Fibroblast of the conjunctiva (primary cell): ENCODE measurements around the gene RHBDF1.
"Not testable (repeated sequence)": the region's sequence is repeated elsewhere in the genome, so short reads cannot be mapped to it uniquely, and the experiment has no call there.

ENCODE experiments used
- DNase-seq: peaks from one replicate; pipeline ENCODE4 v3.0.0-alpha.2; 2010; ENCODE audit warnings: low read depth

The RHBDF1 gene

DNA sequence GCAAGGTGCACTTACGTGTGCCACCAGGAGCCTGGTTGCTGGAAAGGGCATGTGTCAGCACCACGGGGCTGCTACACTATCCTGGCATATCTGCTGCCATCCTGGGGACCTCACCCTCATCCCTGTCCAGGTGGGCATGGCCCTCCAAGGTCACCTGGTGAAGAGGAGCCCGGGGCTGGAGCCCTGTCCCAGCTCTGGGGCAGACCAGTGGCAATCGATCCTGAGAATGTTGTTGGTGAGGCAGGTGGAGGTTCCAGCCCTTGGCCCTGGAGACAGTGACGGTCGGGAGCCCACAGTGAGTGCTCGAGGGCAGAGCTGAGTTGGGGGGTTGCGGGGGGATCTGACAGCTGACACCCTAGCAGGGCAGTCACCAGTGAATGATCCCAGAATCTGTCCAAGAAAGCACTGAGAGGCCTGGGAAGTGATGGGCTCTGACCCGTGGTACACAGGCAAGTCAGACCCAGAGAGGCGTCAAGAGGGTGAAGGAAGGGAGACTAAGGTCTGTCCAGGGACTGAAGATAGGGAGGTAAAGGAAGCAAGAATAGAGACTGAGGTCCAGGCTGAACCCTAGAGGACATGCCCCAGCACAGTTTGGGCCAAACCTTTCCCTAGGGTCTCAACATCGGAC lies 36.6 kb downstream of the RHBDF1 start:
- no peak for DNase-seq

DNA sequence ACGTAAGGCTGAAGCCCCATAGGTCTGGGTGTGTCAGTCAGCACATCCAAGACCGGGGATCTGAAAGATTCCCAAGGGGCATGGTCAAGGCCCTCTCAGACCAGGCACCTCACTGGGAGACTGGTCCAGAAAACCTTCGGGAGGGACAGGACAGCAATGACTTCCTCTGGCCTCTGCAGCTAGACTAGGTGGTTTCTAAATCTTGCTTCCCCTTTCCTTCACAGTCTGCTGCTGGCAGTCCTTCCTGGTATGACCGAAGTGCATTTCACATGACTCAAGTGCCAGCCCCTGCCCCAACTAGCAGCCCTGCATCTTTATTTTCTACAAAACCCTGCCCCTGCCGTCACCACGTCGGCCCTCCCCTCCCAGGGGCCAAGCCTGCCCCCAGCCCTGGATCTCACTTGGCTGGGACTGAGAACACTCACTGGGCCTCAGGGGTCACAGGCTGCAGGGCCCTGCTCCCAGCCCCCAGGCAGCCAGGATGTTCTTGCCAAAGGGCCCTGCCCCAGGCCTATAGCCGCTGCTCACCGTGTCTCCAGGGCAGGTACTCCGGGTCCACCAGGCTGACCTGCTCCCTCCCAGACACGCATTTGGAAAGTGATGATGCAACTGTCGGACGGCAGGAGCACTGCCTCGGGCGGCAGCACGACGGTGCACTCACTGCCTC lies 37.3 kb downstream of the RHBDF1 start:
- no peak for DNase-seq

DNA sequence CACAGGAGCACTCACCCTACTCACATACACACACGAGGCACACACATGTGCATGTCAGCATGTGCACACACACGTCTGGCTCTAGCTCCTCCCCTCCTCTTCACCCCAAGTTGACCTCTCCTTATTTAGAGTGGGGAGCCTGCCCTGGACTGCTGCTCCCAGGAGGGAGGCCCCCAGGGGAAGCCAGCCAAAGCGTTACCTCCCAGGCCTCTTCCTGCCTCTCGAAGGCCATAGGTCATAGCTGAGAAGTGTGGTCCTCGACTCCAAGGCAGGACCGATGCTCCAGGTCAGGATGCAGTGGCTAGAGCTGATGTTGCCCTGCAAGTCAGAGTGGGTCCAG lies 37.8 kb downstream of the RHBDF1 start:
- DNase-seq = no peak

DNA sequence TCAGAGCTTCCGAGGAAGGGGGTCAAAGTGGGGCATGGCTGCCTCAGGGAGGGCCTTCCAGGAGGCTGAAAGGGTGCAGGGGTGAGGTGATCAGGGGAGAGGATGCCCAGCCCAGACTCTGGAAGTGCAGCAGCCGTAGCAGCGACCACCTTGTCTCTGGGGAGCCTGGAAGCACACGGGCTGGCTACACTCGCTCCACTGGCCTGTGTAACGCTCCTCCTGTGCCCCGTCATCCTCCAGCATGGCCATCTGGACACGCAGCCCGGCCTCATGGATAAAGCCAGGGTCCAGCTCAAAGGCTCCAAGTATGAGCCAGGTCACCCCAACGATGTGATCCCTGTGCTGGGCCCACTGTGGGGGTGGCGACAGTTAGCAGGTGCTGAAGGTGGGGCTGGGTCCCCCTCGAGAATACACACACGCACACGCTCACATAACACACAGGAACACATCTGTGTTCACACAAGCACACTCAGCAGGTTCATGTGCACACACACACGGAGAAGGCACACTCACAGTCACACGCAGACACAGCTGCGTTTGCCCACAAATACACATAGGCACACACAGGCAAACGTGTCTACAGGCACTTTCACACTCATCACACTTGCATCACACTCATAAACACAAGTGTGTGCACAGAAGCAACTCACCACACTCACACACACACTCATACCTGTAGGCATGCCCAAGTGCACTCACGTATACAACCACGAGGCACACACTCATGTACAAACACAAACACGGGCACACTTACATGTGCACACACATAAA lies 38.4 kb downstream of the RHBDF1 start:
- DNase-seq = no peak

DNA sequence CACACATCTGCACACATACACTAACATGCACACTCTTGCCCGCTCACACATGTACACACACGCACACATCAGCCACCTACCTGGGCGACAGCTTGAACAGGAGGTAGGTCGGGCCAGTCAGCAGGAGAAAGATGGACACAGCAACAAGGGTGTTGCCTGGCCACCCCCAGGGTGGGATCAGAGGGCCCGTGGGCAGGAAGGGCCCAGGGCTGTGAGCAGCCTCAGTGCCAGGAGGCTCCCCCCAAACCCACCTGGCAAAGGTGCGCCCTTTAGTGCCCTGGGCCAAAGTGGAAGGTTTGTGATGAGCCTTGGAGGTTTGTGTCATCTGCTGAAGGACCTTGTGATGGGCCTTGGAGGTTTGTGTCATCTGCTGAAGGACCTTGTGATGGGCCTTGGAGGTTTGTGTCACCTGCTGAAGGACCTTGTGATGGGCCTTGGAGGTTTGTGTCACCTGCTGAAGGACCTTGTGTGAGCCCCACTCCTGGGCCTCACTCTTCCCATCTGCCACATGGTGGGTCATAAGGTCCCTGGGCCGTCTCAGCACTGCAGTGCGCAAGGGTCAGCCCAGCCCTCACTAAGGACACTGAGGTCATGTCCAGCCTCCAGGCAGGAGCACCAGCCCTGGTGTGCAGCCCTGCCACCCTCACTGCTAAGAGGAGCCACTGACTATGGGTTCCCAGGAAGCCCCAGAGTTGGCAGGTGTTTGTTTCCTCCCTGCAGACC lies 39.1 kb downstream of the RHBDF1 start:
- not testable (repeated sequence) for DNase-seq

DNA sequence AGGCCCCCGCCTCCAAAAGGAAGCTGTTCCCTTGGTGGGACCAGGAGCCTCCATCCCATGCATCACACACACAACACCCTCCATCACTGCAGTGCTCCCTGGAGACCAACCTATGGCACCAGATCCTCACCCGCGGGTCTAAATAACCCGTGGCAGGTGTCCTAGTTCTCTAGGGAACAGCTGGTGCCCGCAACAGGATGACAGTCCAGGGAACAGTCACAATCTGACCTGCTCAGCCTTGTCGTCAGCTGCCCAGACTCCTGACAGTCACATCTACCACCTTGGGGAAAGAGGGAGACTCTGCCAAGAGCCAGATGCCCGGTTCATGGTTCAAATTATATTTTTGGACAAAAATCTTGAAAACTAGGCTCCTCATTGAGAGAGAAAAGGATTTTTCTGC lies 41.8 kb downstream of the RHBDF1 start:
- DNase-seq = not testable (repeated sequence)

DNA sequence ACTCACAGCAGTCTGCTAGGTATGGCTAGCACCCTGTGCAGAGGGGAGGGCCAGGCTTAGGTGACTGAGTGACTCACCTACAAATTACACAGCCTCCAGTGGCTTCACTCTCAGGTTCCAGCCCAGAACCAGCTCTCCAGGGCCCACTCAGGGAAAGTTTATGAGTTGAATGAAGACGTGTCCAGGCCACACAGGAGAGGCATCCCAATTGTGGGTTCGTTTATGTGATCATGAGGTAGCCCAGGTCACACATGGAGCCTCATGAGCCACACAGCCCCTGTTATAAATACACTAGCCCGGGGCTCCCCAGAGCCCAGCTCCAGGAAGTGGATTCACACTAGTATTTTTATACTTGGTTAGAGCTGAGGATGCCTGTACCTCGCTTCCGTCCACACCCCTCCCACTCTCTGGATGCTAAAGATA lies 46.5 kb downstream of the RHBDF1 start:
- not testable (repeated sequence) for DNase-seq

DNA sequence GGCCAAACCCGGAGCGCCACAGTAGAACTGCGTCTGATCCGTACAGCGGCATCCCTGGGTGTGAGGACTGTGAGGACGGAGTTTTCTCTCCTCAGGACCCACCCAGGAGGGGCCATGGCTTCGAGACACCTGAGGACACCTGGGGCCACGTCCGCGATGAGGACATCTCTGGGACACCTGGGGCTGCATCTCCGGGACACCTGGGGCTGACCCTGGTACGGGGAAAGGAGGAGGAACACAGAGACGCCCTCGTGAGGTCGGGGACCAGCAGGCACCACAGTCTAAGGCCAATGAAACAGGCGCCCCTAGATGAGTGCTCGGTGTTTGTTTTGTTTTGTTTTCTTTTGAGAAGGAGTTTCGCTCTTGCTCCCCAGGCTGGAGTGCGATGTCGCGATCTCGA lies 48.3 kb downstream of the RHBDF1 start:
- DNase-seq = not testable (repeated sequence)

DNA sequence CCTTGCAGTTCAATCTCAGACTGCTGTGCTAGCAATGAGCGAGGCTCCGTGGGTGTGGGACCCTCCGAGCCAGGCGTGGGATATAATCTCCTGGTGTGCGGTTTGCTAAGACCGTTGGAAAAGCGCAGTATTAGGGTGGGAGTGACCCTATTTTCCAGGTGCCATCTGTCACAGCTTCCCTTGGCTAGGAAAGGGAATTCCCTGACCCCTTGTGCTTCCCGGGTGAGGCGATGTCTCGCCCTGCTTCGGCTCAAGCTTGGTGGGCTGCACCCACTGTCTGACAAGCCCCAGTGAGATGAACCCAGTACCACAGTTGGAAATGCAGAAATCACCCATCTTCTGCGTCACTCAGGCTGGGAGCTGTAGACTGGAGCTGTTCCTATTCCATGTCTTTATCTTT lies 51.5 kb downstream of the RHBDF1 start:
- DNase-seq = not testable (repeated sequence)

DNA sequence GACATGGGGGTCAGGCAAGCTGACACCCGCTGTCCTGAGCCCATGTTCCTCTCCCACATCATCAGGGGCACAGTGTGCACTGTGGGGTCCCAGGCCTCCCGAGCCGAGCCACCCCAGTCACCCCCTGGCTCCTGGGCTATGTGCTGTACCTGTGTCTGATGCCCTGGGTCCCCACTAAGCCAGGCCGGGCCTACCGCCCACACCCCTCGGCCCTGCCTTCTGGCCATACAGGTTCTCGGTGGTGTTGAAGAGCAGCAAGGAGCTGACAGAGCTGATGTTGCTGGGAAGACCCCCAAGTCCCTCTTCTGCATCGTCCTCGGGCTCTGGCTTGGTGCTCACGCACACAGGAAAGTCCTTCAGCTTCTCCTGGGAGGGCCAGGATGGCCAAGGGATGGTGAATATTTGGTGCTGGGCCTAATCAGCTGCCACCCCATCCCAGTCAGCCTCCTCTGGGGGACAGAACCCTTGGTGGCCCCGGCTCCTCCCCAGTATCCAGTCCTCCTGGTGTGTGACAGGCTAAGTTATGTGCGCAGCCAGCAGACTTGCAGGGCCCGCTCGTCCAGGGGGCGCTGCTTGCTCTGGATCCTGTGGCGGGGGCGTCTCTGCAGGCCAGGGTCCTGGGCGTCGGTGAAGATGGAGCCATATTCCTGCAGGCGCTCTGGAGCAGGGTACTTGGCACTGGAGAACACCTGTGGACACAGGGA lies 55.2 kb downstream of the RHBDF1 start:
- not testable (repeated sequence) for DNase-seq

DNA sequence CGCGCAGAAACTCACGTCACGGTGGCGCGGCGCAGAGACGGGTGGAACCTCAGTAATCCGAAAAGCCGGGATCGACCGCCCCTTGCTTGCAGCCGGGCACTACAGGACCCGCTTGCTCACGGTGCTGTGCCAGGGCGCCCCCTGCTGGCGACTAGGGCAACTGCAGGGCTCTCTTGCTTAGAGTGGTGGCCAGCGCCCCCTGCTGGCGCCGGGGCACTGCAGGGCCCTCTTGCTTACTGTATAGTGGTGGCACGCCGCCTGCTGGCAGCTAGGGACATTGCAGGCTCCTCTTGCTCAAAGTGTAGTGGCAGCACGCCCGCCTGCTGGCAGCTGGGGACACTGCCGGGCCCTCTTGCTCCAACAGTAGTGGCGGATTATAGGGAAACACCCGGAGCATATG lies 61.7 kb downstream of the RHBDF1 start:
- DNase-seq = not testable (repeated sequence)

DNA sequence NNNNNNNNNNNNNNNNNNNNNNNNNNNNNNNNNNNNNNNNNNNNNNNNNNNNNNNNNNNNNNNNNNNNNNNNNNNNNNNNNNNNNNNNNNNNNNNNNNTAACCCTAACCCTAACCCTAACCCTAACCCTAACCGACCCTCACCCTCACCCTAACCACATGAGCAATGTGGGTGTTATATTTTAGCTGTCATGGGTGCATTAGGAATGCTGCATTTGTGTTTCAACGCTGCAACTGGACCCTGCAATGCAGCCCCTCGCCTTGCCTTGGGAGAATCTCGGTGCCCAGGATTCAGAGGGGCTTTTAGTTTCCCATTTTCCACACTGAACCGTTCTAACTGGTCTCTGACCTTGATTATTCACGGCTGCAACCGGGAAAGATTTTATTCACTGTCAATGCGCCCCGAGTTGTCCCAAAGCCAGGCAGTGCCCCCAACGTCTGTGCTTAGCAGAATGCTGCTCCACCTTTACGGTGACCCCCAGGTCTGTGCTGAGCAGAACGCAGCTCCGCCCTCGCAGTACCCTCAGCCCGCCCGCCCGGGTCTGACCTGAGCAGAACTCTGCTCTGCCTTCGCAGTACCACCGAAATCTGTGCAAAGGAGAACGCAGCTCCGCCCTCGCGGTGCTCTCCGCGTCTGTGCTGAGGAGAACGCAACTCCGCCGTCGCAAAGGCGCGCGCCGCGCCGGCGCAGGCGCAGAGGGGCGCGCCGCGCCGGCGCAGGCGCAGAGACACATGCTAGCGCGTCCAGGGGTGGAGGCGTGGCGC lies 62.3 kb downstream of the RHBDF1 start:
- DNase-seq = no peak
